Measurements from ENCODE around the gene SMIM45.

Gene SMIM45

DNA sequence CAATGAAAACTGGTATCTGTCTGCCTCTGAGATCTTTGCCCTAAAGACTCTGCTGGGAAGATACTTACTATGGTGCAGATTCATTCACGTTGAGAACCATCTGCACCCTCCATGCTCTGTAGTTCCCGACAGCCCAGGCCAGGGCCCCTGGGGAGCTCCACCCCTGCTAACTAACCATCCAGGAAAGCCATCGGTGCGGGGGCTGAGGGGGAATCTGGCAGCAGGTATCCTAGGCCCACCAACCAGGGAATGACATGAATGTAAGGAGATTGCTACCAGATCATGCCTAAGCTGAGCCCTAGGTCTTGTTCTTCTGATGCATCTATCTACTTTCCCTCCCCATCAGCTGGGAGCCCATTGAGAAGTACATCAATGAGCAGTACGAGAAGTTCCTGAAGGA, 35.3 kb downstream of the SMIM45 start:
- Histone ChIP-seq H3K4me1 (no peaks in the 10 kb centered on the region), H3K36me3 (ENCODE audit: low read depth, missing control alignments) (no peaks in the 10 kb centered on the region), H3K4me3 (no peak overlapping the region), H3K9me3 (no peaks in the 10 kb centered on the region), H3K27ac (no peak overlapping the region), H3K27me3 (no peaks in the 10 kb centered on the region)
- DNase-seq = no peak
- 93 to 96% methylated on average over 5 of the region's 5 CpGs for WGBS, 2 donors
- TF ChIP-seq, protein P1, sequence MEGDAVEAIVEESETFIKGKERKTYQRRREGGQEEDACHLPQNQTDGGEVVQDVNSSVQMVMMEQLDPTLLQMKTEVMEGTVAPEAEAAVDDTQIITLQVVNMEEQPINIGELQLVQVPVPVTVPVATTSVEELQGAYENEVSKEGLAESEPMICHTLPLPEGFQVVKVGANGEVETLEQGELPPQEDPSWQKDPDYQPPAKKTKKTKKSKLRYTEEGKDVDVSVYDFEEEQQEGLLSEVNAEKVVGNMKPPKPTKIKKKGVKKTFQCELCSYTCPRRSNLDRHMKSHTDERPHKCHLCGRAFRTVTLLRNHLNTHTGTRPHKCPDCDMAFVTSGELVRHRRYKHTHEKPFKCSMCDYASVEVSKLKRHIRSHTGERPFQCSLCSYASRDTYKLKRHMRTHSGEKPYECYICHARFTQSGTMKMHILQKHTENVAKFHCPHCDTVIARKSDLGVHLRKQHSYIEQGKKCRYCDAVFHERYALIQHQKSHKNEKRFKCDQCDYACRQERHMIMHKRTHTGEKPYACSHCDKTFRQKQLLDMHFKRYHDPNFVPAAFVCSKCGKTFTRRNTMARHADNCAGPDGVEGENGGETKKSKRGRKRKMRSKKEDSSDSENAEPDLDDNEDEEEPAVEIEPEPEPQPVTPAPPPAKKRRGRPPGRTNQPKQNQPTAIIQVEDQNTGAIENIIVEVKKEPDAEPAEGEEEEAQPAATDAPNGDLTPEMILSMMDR (IDR thresholded peaks at IDR 0.05) = no peak
- TF ChIP-seq POLR2A (IDR thresholded peaks at IDR 0.05) = no peak
- intact Hi-C loops (cut with DNase I; ENCODE audit: low total_unique reads) = no loop called here

DNA sequence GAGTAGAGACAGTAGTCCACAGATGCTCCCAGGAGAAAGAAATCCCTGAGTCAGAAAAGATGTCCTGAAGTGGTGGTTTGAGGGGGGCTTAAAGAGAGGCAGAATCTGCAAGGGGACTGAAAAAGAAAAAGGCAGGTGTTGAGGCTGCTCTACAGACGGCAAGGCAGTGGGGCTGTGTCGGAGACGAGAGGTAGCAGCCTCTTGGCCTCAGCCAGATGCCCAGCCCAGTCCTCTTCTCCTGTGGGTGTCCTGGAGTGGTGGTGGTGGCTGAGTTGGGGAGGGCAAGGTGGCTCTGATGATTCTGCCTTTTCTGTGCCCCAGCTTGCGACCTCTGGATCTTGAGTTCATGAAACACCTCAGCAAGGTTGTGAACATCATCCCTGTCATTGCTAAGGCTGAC, 37.3 kb downstream of the SMIM45 start:
- no peak for TF ChIP-seq POLR2A (IDR thresholded peaks at IDR 0.05)
- TF ChIP-seq, protein P1 (IDR thresholded peaks at IDR 0.05) = no peak
- Histone ChIP-seq H3K4me3 (no peak overlapping the region), H3K4me1 (no peaks in the 10 kb centered on the region), H3K36me3 (ENCODE audit: low read depth, missing control alignments) (no peaks in the 10 kb centered on the region), H3K9me3 (no peaks in the 10 kb centered on the region), H3K27ac (no peak overlapping the region), H3K27me3 (no peaks in the 10 kb centered on the region)
- DNase-seq = no peak
- 75 to 84% methylated on average over 4 of the region's 4 CpGs for WGBS, 2 donors
- intact Hi-C loops (cut with DNase I; ENCODE audit: low total_unique reads) = no loop called here

DNA sequence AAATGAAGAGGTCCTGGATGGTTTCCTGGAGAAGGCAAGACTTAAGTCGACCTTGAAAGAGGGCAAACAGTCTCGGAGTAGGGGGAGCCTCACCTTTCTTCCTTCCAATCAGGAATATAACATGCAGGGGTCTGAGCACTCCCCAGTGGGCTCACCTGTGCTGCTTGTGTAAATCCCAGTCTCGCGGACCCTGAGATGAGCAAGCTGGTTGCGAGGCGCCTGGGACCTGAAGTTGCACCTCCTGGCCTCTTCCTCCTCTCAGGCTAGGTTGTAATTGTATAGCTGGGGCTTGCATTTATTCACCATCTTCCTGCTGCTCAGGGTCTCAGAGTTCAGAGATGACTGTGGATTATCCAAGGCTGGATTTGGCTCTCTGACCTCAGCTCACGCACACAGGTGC, 39.2 kb downstream of the SMIM45 start:
- Histone ChIP-seq H3K27ac (no peak overlapping the region), H3K9me3 (no peaks in the 10 kb centered on the region), H3K36me3 (ENCODE audit: low read depth, missing control alignments) (no peaks in the 10 kb centered on the region), H3K4me3 (no peak overlapping the region), H3K4me1 (no peaks in the 10 kb centered on the region), H3K27me3 (no peaks in the 10 kb centered on the region)
- no peak for DNase-seq
- intact Hi-C loops (cut with DNase I; ENCODE audit: low total_unique reads) = no loop called here
- TF ChIP-seq, protein P1 (IDR thresholded peaks at IDR 0.05) = no peak
- TF ChIP-seq POLR2A (IDR thresholded peaks at IDR 0.05) = no peak
- WGBS, 2 donors = 87 to 91% methylated on average over 7 of the region's 7 CpGs

- H3K27me3 ChIP-seq = no peaks in the 10 kb centered on the region
- no peak for DNase-seq
- no peak for TF ChIP-seq POLR2A (IDR thresholded peaks at IDR 0.05)
- TF ChIP-seq, protein P1 (IDR thresholded peaks at IDR 0.05) = no peak
- H3K4me1 ChIP-seq = no peaks in the 10 kb centered on the region
- 92 to 93% methylated on average over 5 of the region's 5 CpGs for WGBS, 2 donors
- intact Hi-C loops (cut with DNase I; ENCODE audit: low total_unique reads) = no loop called here
- H3K36me3 ChIP-seq (ENCODE audit: low read depth, missing control alignments) = no peaks in the 10 kb centered on the region
- no peaks in the 10 kb centered on the region for H3K9me3 ChIP-seq
- no peak overlapping the region for H3K4me3 ChIP-seq
- no peak overlapping the region for H3K27ac ChIP-seq
These were observed 40.5 kb downstream of the SMIM45 start for GRCh38 chr22:41992496-41992895.

DNA sequence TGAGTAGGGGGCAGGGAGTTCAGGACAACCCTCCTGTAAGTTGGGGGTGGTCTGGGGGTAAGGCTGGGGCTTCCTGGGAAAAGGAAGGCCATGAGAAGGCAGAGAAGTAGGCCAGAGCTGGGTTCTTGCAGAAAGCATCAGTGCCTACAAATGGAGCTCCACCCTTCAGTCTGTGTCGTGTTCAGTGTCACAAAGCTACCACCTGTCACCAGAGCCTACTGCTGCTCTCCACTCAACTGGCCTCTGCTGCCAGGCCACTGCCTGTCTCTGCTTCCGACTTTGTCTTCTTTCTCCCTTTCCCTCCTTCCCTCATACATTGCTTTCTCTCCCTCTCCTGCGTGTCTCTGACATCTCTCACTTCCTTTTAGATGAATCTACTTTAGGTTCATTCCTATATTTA, 43.3 kb downstream of the SMIM45 start:
- Histone ChIP-seq H3K27me3 (no peaks in the 10 kb centered on the region), H3K36me3 (ENCODE audit: low read depth, missing control alignments) (no peaks in the 10 kb centered on the region), H3K4me1 (peaks cover 7% of the 10 kb centered on the region), H3K9me3 (no peaks in the 10 kb centered on the region), H3K4me3 (no peak overlapping the region), H3K27ac (no peak overlapping the region)
- 81 to 83% methylated on average over 3 of the region's 3 CpGs for WGBS, 2 donors
- intact Hi-C loops (cut with DNase I; ENCODE audit: low total_unique reads) = no loop called here
- no peak for DNase-seq
- TF ChIP-seq, protein P1 (IDR thresholded peaks at IDR 0.05) = no peak
- TF ChIP-seq POLR2A (IDR thresholded peaks at IDR 0.05) = no peak
